ENCODE data around the gene OIT3. TPM values are rescaled to one million over a fixed set of nuclear protein-coding genes. Genes with fewer than 3 reads are reported as not detected.

OIT3 gene
- not detected in 2 replicates for total RNA-seq

GRCh38 chr10:72893136-72893798, at the start of gene OIT3:
Gene OIT3 (plus strand): TSS chr10:72893739. CDS start chr10:72893799, 60 bp downstream.

DNA sequence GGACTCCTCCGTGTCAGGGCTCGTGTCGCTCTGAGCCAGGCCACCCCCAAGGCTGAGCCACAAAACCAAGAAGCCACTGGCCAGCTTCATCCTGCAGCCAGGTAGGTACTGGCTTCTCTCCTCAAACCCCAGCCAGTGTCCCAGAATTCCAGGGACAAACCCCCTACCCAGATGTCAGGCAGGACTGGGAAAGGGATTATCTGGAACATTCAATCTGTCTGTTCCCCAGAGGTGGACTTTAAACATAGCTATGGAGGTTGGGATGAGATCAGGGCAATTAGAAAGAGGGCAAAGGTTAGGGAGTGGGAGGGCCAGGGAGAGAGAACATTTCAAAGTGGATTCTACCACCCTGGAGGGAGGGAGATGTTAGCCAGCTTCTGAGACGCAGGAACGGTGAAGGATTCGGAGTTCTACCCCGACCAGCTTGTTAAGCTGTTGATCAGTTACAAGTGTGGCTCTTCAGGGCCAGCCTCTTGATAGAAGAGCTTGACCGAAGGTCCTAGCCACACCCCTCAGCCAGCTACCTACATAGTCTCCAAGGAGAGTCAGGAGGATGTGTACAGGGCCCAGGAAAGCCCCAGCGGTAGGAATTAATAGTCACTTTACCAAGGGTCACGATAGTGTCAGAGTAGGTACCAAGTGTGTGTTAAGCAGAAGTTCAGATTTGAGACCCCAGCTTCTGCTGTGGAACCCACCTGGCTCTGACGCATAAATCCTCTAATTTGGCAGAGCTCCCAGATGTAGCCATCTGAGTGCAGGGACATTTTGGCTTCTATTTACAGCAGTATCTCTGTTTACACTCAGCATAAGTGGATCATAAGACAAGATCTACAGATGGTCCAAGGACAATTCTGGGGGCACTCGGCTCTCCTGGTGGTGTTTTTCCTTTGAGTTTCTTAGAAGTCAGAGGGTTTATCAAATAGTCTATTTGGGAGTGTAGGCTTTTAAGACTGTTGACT, 61.3 kb downstream of the OIT3 start, which contains the start of gene PLA2G12B:
PLA2G12B (minus strand) TSS at position 211 of the 959 bp plus-strand sequence; CDS start at position 90, 121 bp downstream.

Other genes with a start within 250 kb of the OIT3 start
- 10.9 and 14.5 TPM in 2 replicates for gene MCU, start 201.6 kb upstream of the OIT3 start, total RNA-seq
- gene PLA2G12B, start 61.1 kb downstream of the OIT3 start, total RNA-seq, result not detected in 2 replicates
- 153 and 163 TPM in 2 replicates for gene P4HA1, start 203.1 kb downstream of the OIT3 start, total RNA-seq
- gene NUDT13, start 216.7 kb downstream of the OIT3 start, total RNA-seq, result 1.0 and 1.7 TPM in 2 replicates